ENCODE measurements around the gene ETHE1. TPM values are rescaled to one million over a fixed set of nuclear protein-coding genes. Genes with fewer than 3 reads are reported as not detected.

Gene ETHE1
- polyA plus RNA-seq, 2 donors: 50.5 to 78.9 TPM

- 78 to 81% methylated on average over 5 of the region's 5 CpGs for WGBS, 2 donors
- Histone ChIP-seq H3K9me3 (ENCODE audit: control insufficient read depth in 2 of 2, insufficient read depth in 1 of 2, low read depth in 1 of 2, low read length in 1 of 2) (no peaks in the 10 kb centered on the region), H3K4me1 (ENCODE audit: control insufficient read depth in 2 of 2, insufficient read depth in 2 of 2, low read length in 1 of 2) (peaks cover 3 to 4% of the 10 kb centered on the region in 2 donors), H3K27ac (ENCODE audit: low read depth in 2 of 2, low read length in 1 of 2) (no peak overlapping the region), H3K27me3 (ENCODE audit: control insufficient read depth in 1 of 2, insufficient read depth in 2 of 2, low read length in 2 of 2) (no peaks in the 10 kb centered on the region), H3K36me3 (ENCODE audit: control insufficient read depth in 2 of 2, insufficient read depth in 2 of 2, low read length in 1 of 2) (peaks cover 11 to 42% of the 10 kb centered on the region in 2 donors), H3K4me3 (ENCODE audit: low read depth in 1 of 2, low read length in 2 of 2) (no peak overlapping the region)
Observed at GRCh38 chr19:43498233-43498842, 28.7 kb downstream of the ETHE1 start.

GRCh38 chr19:43496960-43497359 is 30.0 kb downstream of the ETHE1 start:
- Histone ChIP-seq H3K4me3 (ENCODE audit: low read depth in 1 of 2, low read length in 2 of 2) (no peak overlapping the region), H3K27me3 (ENCODE audit: control insufficient read depth in 1 of 2, insufficient read depth in 2 of 2, low read length in 2 of 2) (no peaks in the 10 kb centered on the region), H3K9me3 (ENCODE audit: control insufficient read depth in 2 of 2, insufficient read depth in 1 of 2, low read depth in 1 of 2, low read length in 1 of 2) (no peaks in the 10 kb centered on the region), H3K4me1 (ENCODE audit: control insufficient read depth in 2 of 2, insufficient read depth in 2 of 2, low read length in 1 of 2) (peaks cover 3 to 4% of the 10 kb centered on the region in 2 donors), H3K27ac (ENCODE audit: low read depth in 2 of 2, low read length in 1 of 2) (no peak overlapping the region), H3K36me3 (ENCODE audit: control insufficient read depth in 2 of 2, insufficient read depth in 2 of 2, low read length in 1 of 2) (peaks cover 11 to 42% of the 10 kb centered on the region in 2 donors)
- WGBS, 2 donors: 95% methylated on average over 7 of the region's 7 CpGs

GRCh38 chr19:43495082-43495481 is 31.9 kb downstream of the ETHE1 start:
- Histone ChIP-seq H3K4me1 (ENCODE audit: control insufficient read depth in 2 of 2, insufficient read depth in 2 of 2, low read length in 1 of 2) (peaks cover 3 to 4% of the 10 kb centered on the region in 2 donors), H3K27me3 (ENCODE audit: control insufficient read depth in 1 of 2, insufficient read depth in 2 of 2, low read length in 2 of 2) (no peaks in the 10 kb centered on the region), H3K36me3 (ENCODE audit: control insufficient read depth in 2 of 2, insufficient read depth in 2 of 2, low read length in 1 of 2) (peaks cover 11 to 39% of the 10 kb centered on the region in 2 donors), H3K9me3 (ENCODE audit: control insufficient read depth in 2 of 2, insufficient read depth in 1 of 2, low read depth in 1 of 2, low read length in 1 of 2) (no peaks in the 10 kb centered on the region), H3K27ac (ENCODE audit: low read depth in 2 of 2, low read length in 1 of 2) (no peak overlapping the region), H3K4me3 (ENCODE audit: low read depth in 1 of 2, low read length in 2 of 2) (no peak overlapping the region)
- 69 to 73% methylated on average over 8 of the region's 8 CpGs for WGBS, 2 donors

- Histone ChIP-seq H3K4me1 (ENCODE audit: control insufficient read depth in 2 of 2, insufficient read depth in 2 of 2, low read length in 1 of 2) (peaks cover 0 to 3% of the 10 kb centered on the region in 2 donors), H3K27ac (ENCODE audit: low read depth in 2 of 2, low read length in 1 of 2) (no peak overlapping the region), H3K36me3 (ENCODE audit: control insufficient read depth in 2 of 2, insufficient read depth in 2 of 2, low read length in 1 of 2) (peaks cover 11 to 26% of the 10 kb centered on the region in 2 donors), H3K4me3 (ENCODE audit: low read depth in 1 of 2, low read length in 2 of 2) (no peak overlapping the region), H3K9me3 (ENCODE audit: control insufficient read depth in 2 of 2, insufficient read depth in 1 of 2, low read depth in 1 of 2, low read length in 1 of 2) (no peaks in the 10 kb centered on the region), H3K27me3 (ENCODE audit: control insufficient read depth in 1 of 2, insufficient read depth in 2 of 2, low read length in 2 of 2) (no peaks in the 10 kb centered on the region)
- WGBS, 2 donors: 90 to 92% methylated on average over 5 of the region's 5 CpGs
Observed at GRCh38 chr19:43490759-43491158, 36.2 kb downstream of the ETHE1 start.

- Histone ChIP-seq H3K27me3 (ENCODE audit: control insufficient read depth in 1 of 2, insufficient read depth in 2 of 2, low read length in 2 of 2) (no peaks in the 10 kb centered on the region), H3K36me3 (ENCODE audit: control insufficient read depth in 2 of 2, insufficient read depth in 2 of 2, low read length in 1 of 2) (peaks cover 4 to 21% of the 10 kb centered on the region in 2 donors), H3K27ac (ENCODE audit: low read depth in 2 of 2, low read length in 1 of 2) (no peak overlapping the region), H3K9me3 (ENCODE audit: control insufficient read depth in 2 of 2, insufficient read depth in 1 of 2, low read depth in 1 of 2, low read length in 1 of 2) (no peaks in the 10 kb centered on the region), H3K4me3 (ENCODE audit: low read depth in 1 of 2, low read length in 2 of 2) (no peak overlapping the region), H3K4me1 (ENCODE audit: control insufficient read depth in 2 of 2, insufficient read depth in 2 of 2, low read length in 1 of 2) (no peaks in the 10 kb centered on the region)
- 94 to 96% methylated on average over 7 of the region's 7 CpGs for WGBS, 2 donors
Observed at GRCh38 chr19:43489979-43490599, 36.9 kb downstream of the ETHE1 start.

GRCh38 chr19:43489310-43489709 is 37.7 kb downstream of the ETHE1 start:
- no peaks in the 10 kb centered on the region for H3K9me3 ChIP-seq (ENCODE audit: control insufficient read depth in 2 of 2, insufficient read depth in 1 of 2, low read depth in 1 of 2, low read length in 1 of 2)
- 63 to 64% methylated on average over 5 of the region's 5 CpGs for WGBS, 2 donors
- no peaks in the 10 kb centered on the region for H3K4me1 ChIP-seq (ENCODE audit: control insufficient read depth in 2 of 2, insufficient read depth in 2 of 2, low read length in 1 of 2)
- H3K36me3 ChIP-seq (ENCODE audit: control insufficient read depth in 2 of 2, insufficient read depth in 2 of 2, low read length in 1 of 2): peaks cover under 1 to 14% of the 10 kb centered on the region in 2 donors
- no peak overlapping the region for H3K4me3 ChIP-seq (ENCODE audit: low read depth in 1 of 2, low read length in 2 of 2)
- no peak overlapping the region for H3K27ac ChIP-seq (ENCODE audit: low read depth in 2 of 2, low read length in 1 of 2)
- H3K27me3 ChIP-seq (ENCODE audit: control insufficient read depth in 1 of 2, insufficient read depth in 2 of 2, low read length in 2 of 2): no peaks in the 10 kb centered on the region

- 93 to 94% methylated on average over 8 of the region's 8 CpGs for WGBS, 2 donors
Observed at GRCh38 chr19:43488179-43488578, 38.8 kb downstream of the ETHE1 start.

GRCh38 chr19:43486412-43486811 is 40.6 kb downstream of the ETHE1 start:
- H3K27ac ChIP-seq (ENCODE audit: low read depth in 2 of 2, low read length in 1 of 2): no peak overlapping the region
- no peaks in the 10 kb centered on the region for H3K27me3 ChIP-seq (ENCODE audit: control insufficient read depth in 1 of 2, insufficient read depth in 2 of 2, low read length in 2 of 2)
- WGBS, 2 donors: 89 to 93% methylated on average over 7 of the region's 7 CpGs
- no peak overlapping the region for H3K4me3 ChIP-seq (ENCODE audit: low read depth in 1 of 2, low read length in 2 of 2)
- H3K9me3 ChIP-seq (ENCODE audit: control insufficient read depth in 2 of 2, insufficient read depth in 1 of 2, low read depth in 1 of 2, low read length in 1 of 2): no peaks in the 10 kb centered on the region
- no peaks in the 10 kb centered on the region for H3K4me1 ChIP-seq (ENCODE audit: control insufficient read depth in 2 of 2, insufficient read depth in 2 of 2, low read length in 1 of 2)
- peaks cover 0 to 12% of the 10 kb centered on the region in 2 donors for H3K36me3 ChIP-seq (ENCODE audit: control insufficient read depth in 2 of 2, insufficient read depth in 2 of 2, low read length in 1 of 2)

More at GRCh38 chr19:43488179-43488578, 38.8 kb downstream of the ETHE1 start:
- no peak overlapping the region for H3K4me3 ChIP-seq (ENCODE audit: low read depth in 1 of 2, low read length in 2 of 2)
- H3K9me3 ChIP-seq (ENCODE audit: control insufficient read depth in 2 of 2, insufficient read depth in 1 of 2, low read depth in 1 of 2, low read length in 1 of 2): no peaks in the 10 kb centered on the region
- no peaks in the 10 kb centered on the region for H3K4me1 ChIP-seq (ENCODE audit: control insufficient read depth in 2 of 2, insufficient read depth in 2 of 2, low read length in 1 of 2)
- H3K36me3 ChIP-seq (ENCODE audit: control insufficient read depth in 2 of 2, insufficient read depth in 2 of 2, low read length in 1 of 2): peaks cover 0 to 12% of the 10 kb centered on the region in 2 donors
- no peaks in the 10 kb centered on the region for H3K27me3 ChIP-seq (ENCODE audit: control insufficient read depth in 1 of 2, insufficient read depth in 2 of 2, low read length in 2 of 2)
- H3K27ac ChIP-seq (ENCODE audit: low read depth in 2 of 2, low read length in 1 of 2): no peak overlapping the region

GRCh38 chr19:43485951-43486350 is 41.0 kb downstream of the ETHE1 start:
- Histone ChIP-seq H3K4me1 (ENCODE audit: control insufficient read depth in 2 of 2, insufficient read depth in 2 of 2, low read length in 1 of 2) (no peaks in the 10 kb centered on the region), H3K36me3 (ENCODE audit: control insufficient read depth in 2 of 2, insufficient read depth in 2 of 2, low read length in 1 of 2) (peaks cover 0 to 12% of the 10 kb centered on the region in 2 donors), H3K27ac (ENCODE audit: low read depth in 2 of 2, low read length in 1 of 2) (no peak overlapping the region), H3K27me3 (ENCODE audit: control insufficient read depth in 1 of 2, insufficient read depth in 2 of 2, low read length in 2 of 2) (no peaks in the 10 kb centered on the region), H3K4me3 (ENCODE audit: low read depth in 1 of 2, low read length in 2 of 2) (no peak overlapping the region), H3K9me3 (ENCODE audit: control insufficient read depth in 2 of 2, insufficient read depth in 1 of 2, low read depth in 1 of 2, low read length in 1 of 2) (no peaks in the 10 kb centered on the region)
- 85 to 88% methylated on average over 6 of the region's 6 CpGs for WGBS, 2 donors

GRCh38 chr19:43483281-43483680 is 43.7 kb downstream of the ETHE1 start:
- WGBS, 2 donors: 94 to 97% methylated on average over 6 of the region's 6 CpGs
- Histone ChIP-seq H3K4me3 (ENCODE audit: low read depth in 1 of 2, low read length in 2 of 2) (no peak overlapping the region), H3K9me3 (ENCODE audit: control insufficient read depth in 2 of 2, insufficient read depth in 1 of 2, low read depth in 1 of 2, low read length in 1 of 2) (no peaks in the 10 kb centered on the region), H3K36me3 (ENCODE audit: control insufficient read depth in 2 of 2, insufficient read depth in 2 of 2, low read length in 1 of 2) (peaks cover 0 to 12% of the 10 kb centered on the region in 2 donors), H3K27me3 (ENCODE audit: control insufficient read depth in 1 of 2, insufficient read depth in 2 of 2, low read length in 2 of 2) (no peaks in the 10 kb centered on the region), H3K4me1 (ENCODE audit: control insufficient read depth in 2 of 2, insufficient read depth in 2 of 2, low read length in 1 of 2) (no peaks in the 10 kb centered on the region), H3K27ac (ENCODE audit: low read depth in 2 of 2, low read length in 1 of 2) (no peak overlapping the region)

Data from esophagus (tissue), 2 donors.